Measurements from ENCODE around the gene NANOGP8.
"Not testable (repeated sequence)": the region's sequence is repeated elsewhere in the genome, so short reads cannot be mapped to it uniquely, and the experiment has no call there.

NANOGP8 gene

DNA sequence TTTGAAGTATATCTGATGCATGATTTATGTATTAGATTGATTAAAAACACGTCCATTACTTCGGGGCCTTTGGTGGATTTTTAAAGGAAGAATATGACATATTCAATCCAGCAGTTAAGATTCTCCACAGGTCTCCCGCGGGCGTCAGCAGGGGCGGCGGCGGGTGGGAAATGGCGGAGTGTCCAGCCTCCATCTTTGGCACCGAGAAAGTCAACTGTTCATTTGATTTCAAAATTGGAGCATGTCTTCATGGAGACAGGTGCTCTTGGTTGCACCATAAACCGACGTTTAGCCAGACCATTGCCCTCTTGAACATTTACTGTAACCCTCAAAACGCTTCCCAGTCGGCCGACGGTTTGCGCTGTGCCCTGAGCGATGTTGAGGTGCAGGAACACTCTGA lies 7.2 kb upstream of the NANOGP8 start:
- DNase-seq = no peak

DNA sequence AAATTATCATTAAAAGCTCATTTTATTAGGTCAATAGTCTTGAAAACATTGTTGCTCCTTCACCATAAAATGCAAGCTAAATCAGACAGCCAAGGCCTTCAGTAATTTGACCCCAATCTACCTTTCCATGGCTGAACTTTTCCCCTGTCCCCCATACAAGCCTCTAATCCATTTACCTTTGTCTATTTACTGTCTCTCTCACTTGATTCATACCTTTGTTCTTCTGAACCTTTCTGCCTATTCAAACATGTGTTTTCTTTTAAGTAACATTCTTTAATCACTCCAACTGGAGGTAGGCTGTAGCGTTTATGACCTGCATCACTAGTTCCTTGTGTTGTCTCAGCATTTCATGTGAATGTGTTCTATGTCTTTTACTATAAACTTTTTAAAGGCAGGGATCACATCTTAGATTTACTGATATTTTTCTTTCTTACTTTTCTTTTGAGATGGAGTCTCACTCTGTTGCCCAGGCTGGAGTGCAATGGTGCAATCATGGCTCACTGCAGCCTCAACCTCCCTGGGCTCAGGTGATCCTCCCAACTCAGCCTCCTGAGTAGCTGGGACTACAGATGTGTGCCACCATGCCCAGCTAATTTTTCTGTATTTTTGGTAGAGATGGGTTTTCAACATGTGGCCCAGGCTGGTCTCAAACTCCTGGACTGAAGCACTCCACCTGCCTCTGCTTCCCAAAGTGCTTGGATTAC lies 5.2 kb upstream of the NANOGP8 start:
- no peak for DNase-seq

DNA sequence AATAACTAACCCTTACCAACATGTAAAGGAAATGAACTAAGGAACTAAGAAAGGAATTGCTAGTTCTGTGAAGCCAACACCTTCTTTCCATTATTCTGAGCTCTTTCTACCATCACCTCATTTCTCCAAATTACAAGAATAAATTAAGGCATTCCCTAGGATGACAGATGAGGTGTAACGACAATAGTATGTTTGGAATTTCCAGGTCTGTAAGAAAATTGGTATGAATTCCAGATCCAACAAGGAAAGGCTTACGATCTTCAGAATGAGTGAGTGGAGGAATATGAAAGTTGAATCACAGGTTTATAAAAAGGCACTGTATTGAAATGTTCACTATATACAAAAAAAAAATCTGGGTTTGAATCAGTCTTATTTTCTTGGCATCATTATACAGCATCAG lies 4.5 kb upstream of the NANOGP8 start:
- no peak for DNase-seq

DNA sequence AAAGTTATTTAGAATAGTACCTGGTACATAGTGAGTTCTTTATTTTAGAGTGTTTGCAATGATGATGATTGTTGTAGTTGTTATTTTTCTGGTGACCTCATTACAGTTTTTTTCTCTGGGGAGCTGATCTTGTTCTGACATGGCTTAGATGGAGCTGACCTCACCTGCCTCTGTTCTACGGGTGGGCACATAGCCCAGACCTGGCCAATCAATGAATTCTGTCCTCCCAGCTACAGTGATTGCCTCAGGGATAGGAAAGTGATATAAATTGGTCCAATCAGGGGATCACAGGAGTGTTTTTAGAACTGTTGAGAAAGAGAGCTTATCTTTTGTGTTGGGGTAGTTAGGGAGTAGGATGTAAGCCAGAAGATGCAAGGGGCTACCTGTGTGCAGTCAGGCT lies 3.2 kb upstream of the NANOGP8 start:
- no peak for DNase-seq

DNA sequence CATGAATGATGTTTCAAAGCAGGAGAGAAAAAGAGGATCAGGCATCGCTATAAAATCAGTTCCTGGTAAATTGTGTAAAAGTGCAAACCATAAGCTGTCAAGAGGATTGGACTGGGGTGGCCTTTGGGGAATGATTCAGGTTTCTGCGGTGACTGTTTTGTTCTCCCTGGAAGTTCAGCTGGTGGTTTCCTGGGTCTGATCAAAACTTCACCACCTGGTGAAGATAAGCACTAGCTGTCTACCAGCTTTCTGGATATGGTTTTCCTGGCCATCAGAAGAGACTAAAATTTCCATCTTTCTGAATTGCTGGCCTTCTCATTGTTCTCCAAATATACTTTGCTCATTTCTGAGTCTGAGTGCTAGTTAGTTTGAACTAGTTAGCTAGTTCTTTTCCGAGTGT lies 2.7 kb upstream of the NANOGP8 start:
- DNase-seq = no peak

DNA sequence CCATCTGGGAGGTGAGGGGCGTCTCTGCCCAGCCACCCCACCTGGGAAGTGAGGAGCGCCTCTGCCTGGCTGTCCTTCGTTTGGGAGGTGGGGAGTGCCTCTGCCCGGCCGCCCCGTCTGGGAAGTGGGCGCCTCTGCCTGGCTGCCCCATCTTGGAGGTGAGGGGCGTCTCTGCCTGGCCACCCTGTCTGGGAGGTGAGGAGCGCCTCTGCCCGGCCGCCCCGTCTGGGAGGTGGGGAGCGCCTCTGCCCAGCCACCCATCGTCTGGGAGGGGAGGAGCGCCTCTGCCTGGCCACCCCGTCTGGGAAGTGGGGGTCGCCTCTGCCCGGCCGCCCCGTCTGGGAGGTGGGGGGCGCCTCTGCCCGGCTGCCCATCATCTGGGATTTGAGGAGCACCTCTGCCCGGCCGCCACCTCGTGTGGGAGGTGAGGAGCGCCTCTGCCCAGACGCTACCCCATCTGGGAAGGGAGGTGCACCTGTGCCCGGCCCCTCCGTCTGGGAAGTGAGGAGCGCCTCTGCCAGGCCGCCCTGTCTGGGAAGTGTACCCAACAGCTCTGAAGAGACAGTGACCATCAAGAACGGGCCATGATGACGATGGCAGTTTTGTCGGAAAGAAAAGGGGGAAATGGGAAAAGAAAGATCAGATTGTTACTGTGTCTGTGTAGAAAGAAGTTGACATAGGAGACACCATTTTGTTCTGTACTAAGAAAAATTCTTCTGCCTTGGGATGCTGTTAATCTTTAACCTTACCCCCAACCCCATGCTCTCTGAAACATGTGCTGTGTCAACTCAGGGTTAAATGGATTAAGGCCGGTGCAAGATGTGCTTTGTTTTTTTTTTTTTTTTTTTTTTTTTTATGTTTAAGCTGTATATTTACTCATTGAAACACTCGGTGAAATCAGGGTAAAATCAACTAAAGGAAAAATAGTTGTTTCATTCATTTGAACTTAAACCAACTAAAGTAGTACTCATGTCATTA lies 2.4 kb downstream of the NANOGP8 start:
- not testable (repeated sequence) for DNase-seq

DNA sequence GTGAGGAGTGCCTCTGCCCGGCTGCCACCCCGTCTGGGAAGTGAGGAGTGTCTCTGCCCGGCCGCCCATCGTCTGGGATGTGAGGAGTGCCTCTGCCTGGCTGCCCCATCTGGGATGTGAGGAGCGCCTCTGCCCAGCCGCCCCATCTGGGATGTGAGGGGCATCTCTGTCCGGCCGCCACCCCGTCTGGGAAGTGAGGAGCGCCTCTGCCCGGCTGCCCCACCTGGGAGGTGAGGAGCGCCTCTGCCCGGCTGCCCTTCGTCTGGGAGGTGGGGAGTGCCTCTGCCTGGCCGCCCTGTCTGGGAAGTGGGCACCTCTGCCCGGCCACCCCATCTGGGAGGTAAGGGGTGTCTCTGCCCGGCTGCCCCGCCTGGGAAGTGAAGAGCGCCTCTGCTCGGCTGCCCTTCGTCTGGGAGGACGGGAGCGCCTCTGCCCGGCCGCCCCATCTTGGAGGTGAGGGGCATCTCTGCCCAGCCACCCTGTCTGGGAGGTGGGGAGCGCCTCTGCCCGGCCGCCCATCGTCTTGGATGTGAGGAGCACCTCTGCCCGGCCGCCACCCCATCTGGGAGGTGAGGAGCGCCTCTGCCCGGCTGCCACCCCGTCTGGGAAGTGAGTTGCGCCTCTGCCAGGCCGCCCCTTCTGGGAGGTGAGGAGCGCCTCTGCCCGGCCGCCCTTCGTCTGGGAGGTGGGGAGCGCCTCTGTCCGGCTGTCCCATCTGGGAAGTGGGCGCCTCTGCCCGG lies 3.3 kb downstream of the NANOGP8 start:
- not testable (repeated sequence) for DNase-seq

DNA sequence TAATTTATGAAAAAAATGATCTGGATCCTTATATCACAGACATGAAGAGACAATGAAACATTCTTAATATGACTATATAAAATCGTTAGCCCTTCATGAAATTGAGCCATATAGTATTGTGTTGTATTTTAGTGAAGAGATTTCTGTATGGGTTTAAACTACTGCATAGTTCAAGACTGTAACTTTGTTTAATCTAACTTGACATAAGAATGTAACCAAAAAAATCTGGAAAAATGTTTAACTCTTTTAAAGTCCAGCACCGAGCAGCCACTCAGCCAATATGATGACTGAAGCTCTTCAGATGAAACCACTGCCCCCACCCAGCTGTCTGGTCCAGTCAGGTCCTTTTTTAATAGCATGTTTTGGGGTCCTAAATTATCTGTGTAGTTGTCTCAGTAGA lies 4.9 kb downstream of the NANOGP8 start:
- DNase-seq = no peak

DNA sequence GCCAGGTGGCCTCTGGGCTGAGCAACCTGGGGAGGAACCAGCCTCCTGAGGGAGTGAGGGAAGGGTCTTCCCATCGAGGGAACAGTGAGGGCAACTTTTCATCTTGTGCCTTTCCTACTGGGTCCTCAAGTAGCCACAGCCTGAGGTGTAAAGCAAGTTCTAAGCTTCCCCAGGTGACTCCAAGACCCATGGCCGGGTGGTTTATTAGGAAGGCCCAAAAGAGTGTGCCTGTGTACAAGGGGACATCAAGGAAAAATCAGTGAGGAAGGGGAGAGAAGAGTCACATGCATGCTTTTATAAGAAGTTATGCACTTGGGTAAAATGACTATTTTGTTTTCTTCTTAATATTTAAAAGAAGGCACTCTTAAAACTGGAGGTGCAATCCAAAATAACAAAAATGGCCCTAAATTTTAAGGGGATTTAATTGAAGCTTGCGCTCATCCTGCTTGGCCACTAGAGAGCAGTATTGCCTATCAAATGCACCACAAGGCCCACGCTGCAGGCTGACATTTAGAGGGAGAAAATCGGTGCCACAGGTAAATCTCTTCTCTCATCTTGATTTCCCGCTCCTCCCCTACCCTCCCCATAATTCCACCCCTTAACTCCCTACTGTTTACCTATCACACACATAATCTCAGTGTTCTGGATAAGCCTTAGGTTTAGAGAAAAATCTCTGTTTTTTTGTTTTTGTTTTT lies 6.7 kb downstream of the NANOGP8 start:
- peak; percentile 19 for DNase-seq

DNA sequence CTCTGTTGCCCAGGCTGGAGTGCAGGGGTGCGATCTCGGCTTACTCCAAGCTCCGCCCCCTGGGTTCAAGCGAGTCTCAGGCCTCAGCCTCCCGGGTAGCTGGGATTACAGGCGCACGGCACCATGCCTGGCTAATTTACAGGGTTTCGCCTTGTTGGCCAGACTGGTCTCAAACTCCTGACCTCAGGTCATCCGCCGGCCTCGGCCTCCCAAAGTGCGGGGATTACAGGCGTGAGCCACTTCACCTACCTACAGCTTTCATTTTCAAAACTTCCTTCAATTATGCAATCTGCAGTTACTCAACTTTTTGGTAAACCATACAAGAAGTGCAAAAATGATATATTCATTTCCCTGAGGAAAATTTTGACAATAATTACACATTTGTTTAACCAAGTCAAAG lies 14.0 kb downstream of the NANOGP8 start:
- DNase-seq = no peak

DNA sequence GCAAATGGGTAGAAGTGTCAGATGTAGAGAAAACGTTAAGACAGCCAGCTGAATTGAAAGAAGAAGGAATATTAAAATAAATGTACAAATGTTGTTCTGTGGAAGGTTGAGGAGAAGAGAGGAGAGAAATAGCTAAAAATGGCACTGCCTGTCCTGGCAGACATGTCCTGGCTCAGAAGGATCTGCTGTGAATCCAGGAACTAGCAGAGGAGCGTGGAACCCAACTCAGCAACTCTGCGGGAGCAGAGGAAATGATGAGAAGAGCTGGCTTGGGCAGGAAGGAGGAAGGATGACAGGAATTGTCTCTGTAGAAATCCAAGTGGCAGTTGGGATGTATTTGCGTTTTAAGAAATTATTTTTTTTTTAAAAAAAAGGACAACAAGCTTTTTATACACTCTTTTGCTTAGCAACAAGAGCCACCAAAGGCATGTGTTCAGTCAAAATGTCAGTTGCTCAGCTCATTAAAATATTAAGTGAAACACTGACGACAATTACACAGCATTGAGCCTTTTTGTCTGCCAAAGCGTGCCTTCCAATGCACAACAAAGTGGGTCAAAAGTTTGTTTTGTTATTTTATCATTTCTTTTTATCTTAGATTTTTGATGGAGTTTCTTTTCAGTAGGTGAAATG lies 16.1 kb downstream of the NANOGP8 start:
- DNase-seq = no peak

DNA sequence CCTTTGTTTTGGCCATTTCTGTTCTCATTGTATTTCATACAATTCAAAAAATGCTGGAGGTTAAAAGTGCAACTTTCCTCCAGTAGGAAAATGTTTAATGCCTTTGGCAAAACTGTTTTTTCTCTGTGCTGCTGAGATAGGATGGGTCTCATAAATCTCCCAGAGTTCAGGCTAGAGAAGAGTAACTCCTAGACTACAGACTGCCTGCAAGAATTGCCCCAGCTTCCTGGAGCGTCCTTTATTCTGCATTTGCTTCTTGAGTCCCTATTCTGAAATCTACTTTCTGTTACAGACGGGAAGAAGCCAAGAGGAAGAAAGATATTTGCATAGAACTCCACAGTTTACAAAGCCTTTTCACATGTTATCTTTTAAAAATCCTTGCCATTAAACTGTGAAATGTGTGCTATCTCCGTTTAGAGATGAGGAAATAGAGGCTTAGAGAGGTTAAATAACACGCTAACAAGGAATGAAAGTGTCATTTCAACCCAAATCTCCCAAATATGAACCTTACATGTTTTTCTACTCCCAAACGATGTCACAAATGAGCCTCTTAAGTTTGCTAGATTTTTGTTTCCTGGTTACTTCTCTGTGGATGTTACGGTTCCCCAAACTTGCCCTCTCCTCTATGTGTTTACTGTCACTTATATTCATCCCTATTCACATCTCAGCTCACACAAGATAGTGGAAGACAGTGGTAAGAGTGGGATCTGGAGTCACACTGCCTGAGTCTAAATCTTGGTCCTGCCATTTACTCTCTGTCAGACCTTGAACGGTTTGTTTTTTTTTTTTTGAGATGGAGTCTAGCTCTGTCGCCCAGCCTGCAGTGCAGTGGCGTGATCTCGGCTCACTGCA lies 17.4 kb downstream of the NANOGP8 start:
- DNase-seq = no peak

DNA sequence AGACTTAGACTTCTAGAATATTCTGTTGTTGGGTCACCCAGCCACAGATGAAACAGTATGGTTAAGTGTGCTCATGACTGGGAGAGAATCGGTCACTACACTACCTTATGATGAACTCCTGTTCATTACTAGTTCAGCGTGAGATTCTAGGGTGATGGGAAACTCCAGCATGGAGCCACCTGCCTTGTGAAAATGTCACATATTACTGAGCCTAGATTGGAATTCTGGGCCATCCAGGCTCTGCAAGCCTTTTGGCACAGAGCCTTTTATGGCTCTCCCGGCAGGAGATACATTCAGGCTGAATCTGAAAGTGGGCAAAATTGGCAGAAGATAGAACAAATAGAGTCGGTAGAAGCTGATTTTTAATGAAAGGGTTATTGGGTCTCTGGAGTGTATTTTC lies 19.0 kb downstream of the NANOGP8 start:
- no peak for DNase-seq

DNA sequence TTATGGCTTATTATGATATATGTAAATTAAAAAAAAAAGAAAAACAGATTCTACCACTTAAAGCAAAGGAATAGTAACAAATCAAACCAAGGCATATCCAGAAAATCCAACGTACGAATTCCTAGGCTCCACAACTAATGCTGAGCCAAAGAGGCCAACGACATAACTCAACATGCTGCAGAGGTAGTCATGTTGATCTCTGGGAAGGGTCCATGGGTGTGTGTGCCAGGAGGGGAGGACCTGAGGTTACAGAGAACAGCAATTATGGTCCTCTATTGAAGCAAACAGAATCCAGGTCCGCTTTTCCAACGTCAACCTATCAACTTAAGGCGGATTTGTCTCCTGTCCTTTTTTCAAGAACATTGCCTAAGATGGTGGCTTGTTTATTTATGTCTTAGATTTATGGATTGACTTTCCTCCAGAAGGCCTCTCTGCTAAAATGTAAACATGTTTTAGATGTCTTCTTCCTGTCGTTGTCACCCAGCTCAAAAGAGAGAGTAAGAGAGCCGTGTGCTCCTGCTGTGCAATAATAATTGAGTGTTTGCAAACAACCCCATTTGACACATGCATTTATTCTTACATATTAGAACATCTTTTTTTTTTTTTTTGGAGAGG lies 20.4 kb downstream of the NANOGP8 start:
- DNase-seq = no peak

DNA sequence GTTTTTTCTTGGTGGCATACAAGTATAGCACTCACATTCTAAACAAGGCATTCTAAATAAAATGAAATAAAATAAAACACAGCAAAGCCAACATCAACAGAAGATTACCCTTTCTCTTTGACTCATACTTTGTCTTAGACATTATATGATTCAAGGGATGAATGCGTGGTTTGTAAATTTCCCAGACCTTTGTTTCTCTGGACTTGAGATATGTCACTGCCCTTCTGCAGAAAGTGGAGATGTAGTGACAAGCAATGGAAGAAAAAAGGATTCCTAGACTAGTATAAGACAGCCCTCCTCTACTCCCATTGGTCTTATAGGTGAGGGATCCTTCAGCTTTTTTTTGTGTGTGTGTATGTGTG lies 22.4 kb downstream of the NANOGP8 start:
- no peak for DNase-seq

DNA sequence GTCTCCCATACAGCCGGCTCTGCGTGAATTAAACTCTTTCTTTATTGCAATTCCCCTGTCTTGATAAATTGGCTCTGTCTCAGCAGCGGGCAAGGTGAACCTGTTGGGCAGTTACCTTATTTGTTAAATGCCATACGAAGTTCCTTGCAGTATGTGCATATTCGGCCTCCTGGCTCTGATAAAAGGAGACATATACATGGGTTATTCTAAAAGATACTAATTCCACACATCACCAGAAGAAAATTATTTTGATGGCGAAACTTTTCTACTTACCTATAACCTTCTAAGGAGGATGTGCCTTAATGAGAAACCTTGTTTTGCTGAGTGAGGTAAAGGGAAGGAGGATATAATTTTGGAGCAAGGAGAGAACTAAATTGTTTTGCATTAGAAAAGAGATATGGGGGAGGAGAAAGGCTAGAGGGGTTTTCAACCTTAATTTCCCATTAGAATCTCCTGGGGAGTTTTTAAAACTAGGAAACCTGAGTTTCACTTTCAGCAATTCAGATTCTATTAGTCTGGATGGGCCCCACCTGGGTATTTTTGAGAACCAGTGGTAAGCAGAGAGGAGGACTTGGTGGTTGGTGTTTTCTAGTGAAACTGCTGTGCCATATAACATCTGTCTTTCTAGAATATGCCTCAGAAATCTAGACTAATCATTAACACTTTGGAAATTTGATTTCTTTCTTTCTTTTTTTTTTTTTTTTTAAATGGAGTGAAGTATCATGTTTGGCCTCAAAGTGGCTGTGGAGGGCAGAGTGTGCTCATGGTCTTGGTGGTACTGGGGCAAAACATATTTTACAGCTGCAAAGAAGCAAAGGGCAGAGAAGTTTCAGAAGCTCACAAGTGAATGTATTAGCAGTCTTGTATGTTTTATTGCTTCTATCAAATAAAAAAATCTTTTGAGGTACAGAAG lies 23.0 kb downstream of the NANOGP8 start:
- no peak for DNase-seq

DNA sequence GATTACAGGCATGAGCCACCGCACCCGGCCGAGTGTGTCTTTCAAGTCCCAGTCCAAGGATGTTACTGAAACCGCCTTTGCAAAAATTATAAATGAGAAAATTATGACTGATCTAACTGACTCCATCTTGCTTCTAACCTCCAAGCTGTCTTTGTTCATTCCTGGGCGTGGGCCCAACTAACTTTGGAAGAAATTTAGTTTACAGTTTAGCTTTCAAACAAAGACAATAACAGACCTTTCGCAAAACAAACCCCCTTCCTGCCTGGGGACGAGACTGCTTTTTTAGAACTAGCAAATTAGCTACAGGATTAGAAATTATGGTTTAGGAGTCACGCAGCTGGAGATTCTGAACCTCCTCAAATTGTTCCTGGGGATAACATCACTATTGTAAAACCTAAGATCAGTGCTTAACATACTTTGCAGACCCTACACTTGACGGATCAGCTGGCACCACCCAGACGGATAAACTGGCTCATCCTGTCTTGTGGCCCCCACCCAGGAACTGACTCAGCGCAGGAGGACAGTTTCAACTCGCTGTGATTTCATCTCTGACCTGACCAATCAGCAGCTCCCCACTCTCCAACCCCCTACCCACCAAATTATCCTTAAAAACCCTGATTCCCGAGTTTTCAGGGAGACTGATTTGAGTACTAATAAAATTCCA lies 23.8 kb downstream of the NANOGP8 start:
- no peak for DNase-seq

DNA sequence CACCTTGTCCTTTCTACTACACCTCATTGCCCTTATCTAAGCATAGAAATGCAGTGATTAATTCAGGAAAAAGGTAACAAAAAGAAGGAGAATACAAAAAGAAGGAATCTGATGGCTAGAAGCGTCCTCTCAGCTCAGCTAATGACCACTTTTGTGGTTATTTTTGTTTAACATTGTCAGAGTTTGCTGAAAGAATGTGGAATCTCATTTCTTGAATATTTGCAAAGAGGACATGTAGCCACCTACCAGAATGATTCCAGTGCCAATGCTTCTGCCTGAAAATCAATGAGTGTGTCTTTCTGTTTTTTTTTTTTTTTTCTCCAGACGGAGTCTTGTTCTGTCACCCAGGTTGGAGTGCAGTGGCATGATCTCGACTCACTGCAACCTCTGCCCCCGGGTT lies 24.5 kb downstream of the NANOGP8 start:
- DNase-seq = no peak

DNA sequence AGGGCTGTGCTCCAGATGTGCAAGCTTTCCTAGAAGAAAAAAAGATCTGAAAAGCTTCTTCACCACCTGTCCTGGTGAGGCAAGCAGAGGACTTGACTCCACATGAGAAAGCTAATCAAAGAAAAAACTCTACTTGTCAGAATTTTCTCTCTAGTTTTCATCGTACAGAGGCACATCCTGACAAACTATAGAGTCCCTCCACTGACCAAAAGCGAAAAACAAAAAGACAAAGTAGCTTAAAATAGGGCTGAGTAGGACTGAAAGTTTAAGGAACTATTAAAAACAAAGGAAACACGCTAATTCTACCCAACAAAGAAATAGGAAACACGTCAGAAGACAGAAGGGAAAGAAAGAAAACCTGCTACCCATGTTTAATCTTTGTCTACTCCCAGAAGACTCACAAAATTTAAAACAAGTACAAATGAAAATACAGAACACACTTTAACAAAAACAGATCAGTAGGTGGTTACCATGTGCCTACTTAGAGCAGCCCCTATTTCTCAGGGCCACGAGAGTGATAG lies 26.5 kb downstream of the NANOGP8 start:
- no peak for DNase-seq
